ENCODE data around the gene SAMD3.

Gene SAMD3

DNA sequence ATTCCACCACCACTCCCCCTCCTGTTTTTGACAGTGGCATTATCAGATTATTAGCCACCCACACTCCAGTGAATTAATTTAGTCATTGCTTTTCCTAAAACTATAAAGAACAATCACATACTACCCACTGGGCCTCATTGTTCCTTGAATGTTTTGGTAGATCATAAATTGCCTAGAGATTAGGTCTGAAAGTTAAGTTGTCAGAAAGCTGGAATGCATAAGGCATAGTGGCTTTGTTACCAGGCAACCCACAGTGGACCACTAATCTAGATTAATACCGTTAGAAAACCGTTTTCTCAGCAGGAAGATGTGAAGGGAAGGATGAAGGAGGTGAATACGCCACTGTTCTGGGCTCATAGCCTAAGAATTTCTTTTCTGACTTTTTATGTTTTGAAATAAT lies 75.6 kb downstream of the SAMD3 start:
- H3K4me3 ChIP-seq (IDR thresholded peaks at IDR 0.05; ENCODE audit: insufficient read depth, low read depth, low read length), result no peak overlapping the region

DNA sequence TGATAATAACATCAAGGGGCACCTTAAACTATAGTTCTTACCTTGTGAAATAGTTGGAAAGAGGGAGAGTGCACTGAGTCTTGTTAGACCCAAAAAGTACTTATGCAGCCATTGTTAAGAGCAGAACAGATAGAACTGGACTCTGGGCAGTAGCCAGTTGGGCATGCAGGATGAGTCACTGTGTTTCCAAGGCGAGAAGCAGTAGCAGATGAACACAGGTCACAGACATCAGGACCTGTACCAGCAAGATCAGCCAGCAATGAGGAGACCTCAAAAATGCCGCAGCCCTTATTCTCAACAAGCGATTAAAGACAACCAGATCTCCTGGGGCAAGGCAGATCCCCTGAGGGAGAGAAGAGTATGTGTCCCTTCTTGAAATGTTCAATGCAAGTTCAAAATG lies 79.0 kb downstream of the SAMD3 start:
- Histone ChIP-seq H3K4me1 (ENCODE audit: low read depth, poor library complexity, severe bottlenecking) (no peaks in the 10 kb centered on the region), H2AFZ (ENCODE audit: low read depth) (no peak overlapping the region), H3K79me2 (ENCODE audit: insufficient read depth, low read depth) (no peaks in the 10 kb centered on the region), H3K4me3 (IDR thresholded peaks at IDR 0.05; ENCODE audit: insufficient read depth, low read depth, low read length) (no peak overlapping the region), H3K27me3 (ENCODE audit: insufficient read depth, low read depth) (no peaks in the 10 kb centered on the region), H3K27ac (no peak overlapping the region), H3K4me2 (no peak overlapping the region), H3K36me3 (ENCODE audit: insufficient read depth) (no peaks in the 10 kb centered on the region), H3K9ac (no peak overlapping the region), H4K20me1 (ENCODE audit: insufficient read depth) (no peaks in the 10 kb centered on the region)
- TF ChIP-seq, protein P1, sequence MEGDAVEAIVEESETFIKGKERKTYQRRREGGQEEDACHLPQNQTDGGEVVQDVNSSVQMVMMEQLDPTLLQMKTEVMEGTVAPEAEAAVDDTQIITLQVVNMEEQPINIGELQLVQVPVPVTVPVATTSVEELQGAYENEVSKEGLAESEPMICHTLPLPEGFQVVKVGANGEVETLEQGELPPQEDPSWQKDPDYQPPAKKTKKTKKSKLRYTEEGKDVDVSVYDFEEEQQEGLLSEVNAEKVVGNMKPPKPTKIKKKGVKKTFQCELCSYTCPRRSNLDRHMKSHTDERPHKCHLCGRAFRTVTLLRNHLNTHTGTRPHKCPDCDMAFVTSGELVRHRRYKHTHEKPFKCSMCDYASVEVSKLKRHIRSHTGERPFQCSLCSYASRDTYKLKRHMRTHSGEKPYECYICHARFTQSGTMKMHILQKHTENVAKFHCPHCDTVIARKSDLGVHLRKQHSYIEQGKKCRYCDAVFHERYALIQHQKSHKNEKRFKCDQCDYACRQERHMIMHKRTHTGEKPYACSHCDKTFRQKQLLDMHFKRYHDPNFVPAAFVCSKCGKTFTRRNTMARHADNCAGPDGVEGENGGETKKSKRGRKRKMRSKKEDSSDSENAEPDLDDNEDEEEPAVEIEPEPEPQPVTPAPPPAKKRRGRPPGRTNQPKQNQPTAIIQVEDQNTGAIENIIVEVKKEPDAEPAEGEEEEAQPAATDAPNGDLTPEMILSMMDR (conservative IDR thresholded peaks at IDR 0.05; ENCODE audit: low read depth, low read length), result no peak

More for the DNA sequence above, 75.6 kb downstream of the SAMD3 start:
- Histone ChIP-seq H3K27me3 (ENCODE audit: insufficient read depth, low read depth) (no peaks in the 10 kb centered on the region), H4K20me1 (ENCODE audit: insufficient read depth) (no peaks in the 10 kb centered on the region), H3K4me2 (no peak overlapping the region), H3K27ac (no peak overlapping the region), H3K4me1 (ENCODE audit: low read depth, poor library complexity, severe bottlenecking) (no peaks in the 10 kb centered on the region), H3K36me3 (ENCODE audit: insufficient read depth) (no peaks in the 10 kb centered on the region), H3K79me2 (ENCODE audit: insufficient read depth, low read depth) (no peaks in the 10 kb centered on the region), H2AFZ (ENCODE audit: low read depth) (no peak overlapping the region), H3K9ac (no peak overlapping the region)
- TF ChIP-seq, protein P1 (conservative IDR thresholded peaks at IDR 0.05; ENCODE audit: low read depth, low read length), result no peak

DNA sequence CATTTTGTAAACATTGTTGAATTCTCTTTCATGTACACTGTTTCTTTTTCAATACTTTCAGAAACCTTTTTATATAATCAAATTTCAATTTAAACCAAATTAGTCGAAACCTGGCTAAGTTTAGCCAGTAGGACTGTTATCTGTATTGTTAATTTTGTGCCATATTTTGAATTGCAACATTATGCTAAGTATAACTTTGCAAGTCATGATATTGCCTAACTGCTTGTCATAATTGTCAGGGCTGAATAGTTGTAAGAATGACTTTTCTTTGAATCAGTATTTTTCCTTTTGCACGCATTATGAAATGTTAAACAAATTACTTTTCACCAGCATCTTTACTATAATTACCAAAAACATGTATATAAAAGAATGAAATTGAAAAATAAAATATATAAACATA lies 82.7 kb downstream of the SAMD3 start:
- no peak overlapping the region for H2AFZ ChIP-seq (ENCODE audit: low read depth)
- no peaks in the 10 kb centered on the region for H4K20me1 ChIP-seq (ENCODE audit: insufficient read depth)
- no peak overlapping the region for H3K4me3 ChIP-seq (IDR thresholded peaks at IDR 0.05; ENCODE audit: insufficient read depth, low read depth, low read length)
- H3K4me1 ChIP-seq (ENCODE audit: low read depth, poor library complexity, severe bottlenecking), result no peaks in the 10 kb centered on the region
- no peaks in the 10 kb centered on the region for H3K27me3 ChIP-seq (ENCODE audit: insufficient read depth, low read depth)
- H3K36me3 ChIP-seq (ENCODE audit: insufficient read depth), result no peaks in the 10 kb centered on the region
- H3K4me2 ChIP-seq, result no peak overlapping the region
- TF ChIP-seq, protein P1 (conservative IDR thresholded peaks at IDR 0.05; ENCODE audit: low read depth, low read length), result no peak
- H3K27ac ChIP-seq, result no peak overlapping the region
- H3K9ac ChIP-seq, result no peak overlapping the region
- no peaks in the 10 kb centered on the region for H3K79me2 ChIP-seq (ENCODE audit: insufficient read depth, low read depth)

DNA sequence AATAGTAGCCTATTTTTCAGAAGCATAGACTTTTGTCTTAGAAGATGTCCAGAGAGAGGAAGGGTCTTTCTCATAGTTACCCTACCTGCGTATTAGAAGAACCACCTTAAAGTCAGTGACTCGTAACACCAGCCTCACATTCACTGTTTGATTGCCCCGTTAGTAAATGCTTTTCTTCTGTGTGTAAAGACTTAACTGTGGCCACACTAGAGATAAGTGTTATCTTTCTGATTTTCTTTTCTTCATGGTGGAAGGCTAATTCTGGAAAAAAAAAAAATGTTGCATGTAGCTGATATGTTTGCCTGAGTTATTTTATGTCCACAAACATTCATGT lies 83.9 kb downstream of the SAMD3 start:
- H3K27ac ChIP-seq, result no peak overlapping the region
- H2AFZ ChIP-seq (ENCODE audit: low read depth), result no peak overlapping the region
- H3K4me3 ChIP-seq (IDR thresholded peaks at IDR 0.05; ENCODE audit: insufficient read depth, low read depth, low read length), result no peak overlapping the region
- no peak overlapping the region for H3K9ac ChIP-seq
- H3K4me2 ChIP-seq, result no peak overlapping the region
- H3K79me2 ChIP-seq (ENCODE audit: insufficient read depth, low read depth), result no peaks in the 10 kb centered on the region
- no peaks in the 10 kb centered on the region for H4K20me1 ChIP-seq (ENCODE audit: insufficient read depth)
- no peaks in the 10 kb centered on the region for H3K36me3 ChIP-seq (ENCODE audit: insufficient read depth)
- no peaks in the 10 kb centered on the region for H3K27me3 ChIP-seq (ENCODE audit: insufficient read depth, low read depth)
- no peaks in the 10 kb centered on the region for H3K4me1 ChIP-seq (ENCODE audit: low read depth, poor library complexity, severe bottlenecking)
- TF ChIP-seq, protein P1 (conservative IDR thresholded peaks at IDR 0.05; ENCODE audit: low read depth, low read length), result no peak
